Endometrial microvascular endothelial cells (primary cell): ENCODE results near the gene REPIN1. TPM values are rescaled to one million over a fixed set of nuclear protein-coding genes. Genes with fewer than 3 reads are reported as not detected.

ENCODE experiments used
- in situ Hi-C: cut with HindIII; loops from 2 replicates; pipeline ENCODE4 v1.10.0; 2017; ENCODE audit warnings: low sequenced_read_pairs, low pct_unique_long_range_greater_than_20kb; ENCODE audit errors: inconsistent ontology term
- total RNA-seq: library from RNA; depleted of rRNA; stranded (reverse); fragments of >200 nt; gene quantifications from one replicate; pipeline ENCODE4 v1.2.3, GENCODE V29; 2015; ENCODE audit errors: inconsistent ontology term

The REPIN1 gene
- total RNA-seq, 1 donor from 2014 or later = 125 TPM

GRCh38 chr7:150401424-150401790 is 32.8 kb downstream of the REPIN1 start:
- in situ Hi-C loops = no loop called here

- in situ Hi-C loops = no loop called here
Measured at GRCh38 chr7:150401861-150402631, 33.4 kb downstream of the REPIN1 start.

GRCh38 chr7:150402671-150403321 is 34.2 kb downstream of the REPIN1 start:
- in situ Hi-C loops = no loop called here

- in situ Hi-C loops = no loop called here
Measured at GRCh38 chr7:150403376-150404171, 35.0 kb downstream of the REPIN1 start.

- in situ Hi-C loops = no loop called here
Measured at GRCh38 chr7:150404172-150404804, 35.7 kb downstream of the REPIN1 start.

GRCh38 chr7:150404805-150405583 is 36.4 kb downstream of the REPIN1 start:
- in situ Hi-C loops = no loop called here

GRCh38 chr7:150405584-150406311 is 37.1 kb downstream of the REPIN1 start:
- in situ Hi-C loops = no loop called here

GRCh38 chr7:150406312-150406566 is 37.6 kb downstream of the REPIN1 start:
- in situ Hi-C loops = no loop called here

GRCh38 chr7:150406567-150407421 is 38.2 kb downstream of the REPIN1 start:
- in situ Hi-C loops = no loop called here

- in situ Hi-C loops = no loop called here
Measured at GRCh38 chr7:150407588-150408392, 39.2 kb downstream of the REPIN1 start.

- in situ Hi-C loops = no loop called here
Measured at GRCh38 chr7:150408393-150409299, 40.0 kb downstream of the REPIN1 start.

- in situ Hi-C loops = no loop called here
Measured at GRCh38 chr7:150409300-150410030, 40.8 kb downstream of the REPIN1 start.

- in situ Hi-C loops = no loop called here
Measured at GRCh38 chr7:150410131-150410530, 41.5 kb downstream of the REPIN1 start.

GRCh38 chr7:150410680-150411346 is 42.2 kb downstream of the REPIN1 start:
- in situ Hi-C loops = no loop called here

GRCh38 chr7:150411606-150412005 is 43.0 kb downstream of the REPIN1 start:
- in situ Hi-C loops = no loop called here
